Osteoblast (primary cell): ENCODE data around the gene SORBS1. TPM values are rescaled to one million over a fixed set of nuclear protein-coding genes. Genes with fewer than 3 reads are reported as not detected.

ENCODE experiments used
- DNase-seq: peaks from one replicate; pipeline ENCODE4 v3.0.0; 2011; ENCODE audit warnings: low spot score, mixed read lengths; ENCODE audit not compliant: insufficient read length; ENCODE audit errors: missing footprints
- H2AFZ ChIP-seq: 2 replicates; pipeline ENCODE4 v1.6.0; 2011; ENCODE audit warnings: mild to moderate bottlenecking, low read length
- H3K27ac ChIP-seq: 2 replicates; pipeline ENCODE4 v1.5.1; 2011; ENCODE audit warnings: mild to moderate bottlenecking, low read depth, low read length, moderate library complexity
- H3K27me3 ChIP-seq: 2 replicates; pipeline ENCODE4 v1.6.0; 2012; ENCODE audit warnings: mild to moderate bottlenecking, control low read depth, inconsistent platforms, low read length, moderate library complexity; ENCODE audit not compliant: insufficient read depth
- H3K36me3 ChIP-seq: 2 replicates; pipeline ENCODE4 v1.5.1; 2011; ENCODE audit warnings: mild to moderate bottlenecking, low read length, control low read depth, moderate library complexity; ENCODE audit not compliant: insufficient read depth
- H3K4me1 ChIP-seq: 2 replicates; pipeline ENCODE4 v1.5.1; 2011; ENCODE audit warnings: mild to moderate bottlenecking, low read length, control low read depth, moderate library complexity; ENCODE audit not compliant: insufficient read depth
- H3K4me2 ChIP-seq: 2 replicates; pipeline ENCODE4 v1.6.0; 2011; ENCODE audit warnings: mild to moderate bottlenecking, low read length; ENCODE audit not compliant: insufficient read depth
- H3K4me3 ChIP-seq: fragments of 200-600 bp; sonication (generic); 3 replicates; pipeline ENCODE4 v1.5.1; 2012; ENCODE audit warnings: mild to moderate bottlenecking, low read length, inconsistent platforms; ENCODE audit not compliant: insufficient read depth
- H3K79me2 ChIP-seq: 2 replicates; pipeline ENCODE4 v1.6.0; 2012; ENCODE audit warnings: mild to moderate bottlenecking, low read length, control low read depth, inconsistent platforms; ENCODE audit not compliant: insufficient read depth
- H3K9me3 ChIP-seq: 2 replicates; pipeline ENCODE4 v1.5.1; 2011; ENCODE audit warnings: low read depth, low read length, control low read depth
- H4K20me1 ChIP-seq: 2 replicates; pipeline ENCODE4 v1.6.0; 2012; ENCODE audit warnings: mild to moderate bottlenecking, low read length, control low read depth; ENCODE audit not compliant: insufficient read depth
- total RNA-seq: library from RNA; depleted of rRNA; stranded (reverse); fragments of >200 nt; gene quantifications from 2 replicates; pipeline ENCODE4 v1.2.3, GENCODE V29; 2012
- TF ChIP-seq, protein P1 (sequence below): IDR thresholded peaks from 2 replicates; pipeline ENCODE4 v1.5.1; 2011; ENCODE audit warnings: mild to moderate bottlenecking, low read depth, low read length, moderate library complexity; ENCODE audit errors: extremely low read depth

Gene SORBS1
- total RNA-seq, 1 donor: 0.72 TPM

DNA sequence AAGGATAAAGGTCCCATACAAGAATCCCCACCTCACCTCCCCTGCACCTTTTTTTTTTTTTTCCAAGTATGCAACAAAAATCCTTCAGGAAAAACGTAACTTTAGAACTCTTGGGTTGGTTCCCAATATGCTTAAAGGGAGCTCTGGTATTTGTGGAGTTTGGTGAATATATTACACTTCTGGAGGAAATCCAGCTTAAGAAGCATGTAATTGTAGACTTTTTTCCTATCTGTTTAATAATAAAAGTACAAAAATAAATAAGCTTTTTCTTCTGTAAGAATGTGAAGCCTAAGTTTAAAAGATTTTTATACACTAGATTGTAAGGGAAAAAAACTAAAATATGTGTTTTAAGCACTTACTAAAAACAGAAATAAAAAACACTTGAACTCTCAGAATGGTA lies 102.3 kb downstream of the SORBS1 start:
- Histone ChIP-seq H3K27ac (no peak overlapping the region), H3K27me3 (no peaks in the 10 kb centered on the region), H2AFZ (no peak overlapping the region), H4K20me1 (no peaks in the 10 kb centered on the region), H3K79me2 (no peaks in the 10 kb centered on the region), H3K4me3 (no peak overlapping the region), H3K4me2 (no peak overlapping the region), H3K36me3 (no peaks in the 10 kb centered on the region), H3K9me3 (no peaks in the 10 kb centered on the region), H3K4me1 (no peaks in the 10 kb centered on the region)
- TF ChIP-seq, protein P1, sequence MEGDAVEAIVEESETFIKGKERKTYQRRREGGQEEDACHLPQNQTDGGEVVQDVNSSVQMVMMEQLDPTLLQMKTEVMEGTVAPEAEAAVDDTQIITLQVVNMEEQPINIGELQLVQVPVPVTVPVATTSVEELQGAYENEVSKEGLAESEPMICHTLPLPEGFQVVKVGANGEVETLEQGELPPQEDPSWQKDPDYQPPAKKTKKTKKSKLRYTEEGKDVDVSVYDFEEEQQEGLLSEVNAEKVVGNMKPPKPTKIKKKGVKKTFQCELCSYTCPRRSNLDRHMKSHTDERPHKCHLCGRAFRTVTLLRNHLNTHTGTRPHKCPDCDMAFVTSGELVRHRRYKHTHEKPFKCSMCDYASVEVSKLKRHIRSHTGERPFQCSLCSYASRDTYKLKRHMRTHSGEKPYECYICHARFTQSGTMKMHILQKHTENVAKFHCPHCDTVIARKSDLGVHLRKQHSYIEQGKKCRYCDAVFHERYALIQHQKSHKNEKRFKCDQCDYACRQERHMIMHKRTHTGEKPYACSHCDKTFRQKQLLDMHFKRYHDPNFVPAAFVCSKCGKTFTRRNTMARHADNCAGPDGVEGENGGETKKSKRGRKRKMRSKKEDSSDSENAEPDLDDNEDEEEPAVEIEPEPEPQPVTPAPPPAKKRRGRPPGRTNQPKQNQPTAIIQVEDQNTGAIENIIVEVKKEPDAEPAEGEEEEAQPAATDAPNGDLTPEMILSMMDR: no peak
- DNase-seq: no peak

DNA sequence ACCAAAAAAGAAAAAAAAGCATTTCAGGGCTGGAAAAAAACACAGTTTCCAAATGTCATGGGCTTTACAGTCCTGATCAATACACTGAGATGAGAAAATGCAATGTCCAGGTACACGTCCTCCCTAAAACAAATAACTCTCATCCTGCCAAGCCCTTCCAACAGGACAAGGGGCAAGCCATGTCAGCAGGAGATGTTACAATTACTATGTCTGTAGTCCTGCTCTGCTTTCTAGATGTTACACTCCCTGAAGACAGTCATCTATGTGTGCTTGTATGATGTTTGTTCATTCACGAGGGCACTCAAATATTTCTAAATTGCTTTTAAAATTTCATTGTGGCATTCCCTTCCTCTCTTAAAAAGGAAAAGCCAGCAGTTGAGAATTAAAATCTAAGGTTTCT lies 103.2 kb downstream of the SORBS1 start:
- H3K27me3 ChIP-seq: no peaks in the 10 kb centered on the region
- TF ChIP-seq, protein P1: no peak
- no peaks in the 10 kb centered on the region for H4K20me1 ChIP-seq
- no peaks in the 10 kb centered on the region for H3K9me3 ChIP-seq
- no peak for DNase-seq
- H2AFZ ChIP-seq: no peak overlapping the region
- H3K36me3 ChIP-seq: no peaks in the 10 kb centered on the region
- no peak overlapping the region for H3K4me2 ChIP-seq
- no peak overlapping the region for H3K27ac ChIP-seq
- H3K4me3 ChIP-seq: no peak overlapping the region
- H3K79me2 ChIP-seq: no peaks in the 10 kb centered on the region
- no peaks in the 10 kb centered on the region for H3K4me1 ChIP-seq

DNA sequence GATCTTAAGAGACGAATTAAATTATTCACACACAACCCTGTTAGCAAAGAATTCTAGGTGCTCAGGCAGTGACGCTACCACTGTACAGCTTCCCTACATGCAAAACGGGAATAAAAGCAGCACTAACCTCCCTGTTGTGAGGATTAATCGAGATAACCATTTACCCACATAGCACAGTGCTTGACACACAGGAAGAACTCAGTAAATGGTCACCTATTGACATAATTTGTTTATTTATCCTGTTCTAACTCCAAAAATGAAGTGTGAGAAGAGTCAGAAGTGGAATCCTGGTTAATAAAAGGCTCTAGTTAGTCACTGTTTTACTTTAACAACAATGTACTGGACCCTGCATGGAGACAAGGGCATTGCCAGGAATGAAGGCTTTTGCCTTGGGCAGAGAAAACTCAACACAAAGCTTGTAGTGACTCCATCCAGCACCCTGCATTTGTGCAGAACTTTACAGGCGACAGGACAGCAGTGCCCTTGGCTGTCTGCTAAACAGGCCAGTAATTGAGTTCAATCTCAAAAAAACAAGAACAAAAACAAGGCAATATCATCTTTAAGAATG lies 103.8 kb downstream of the SORBS1 start:
- Histone ChIP-seq H4K20me1 (no peaks in the 10 kb centered on the region), H3K4me1 (no peaks in the 10 kb centered on the region), H3K4me3 (no peak overlapping the region), H3K27ac (no peak overlapping the region), H2AFZ (no peak overlapping the region), H3K4me2 (no peak overlapping the region), H3K9me3 (no peaks in the 10 kb centered on the region), H3K27me3 (no peaks in the 10 kb centered on the region), H3K79me2 (no peaks in the 10 kb centered on the region), H3K36me3 (no peaks in the 10 kb centered on the region)
- TF ChIP-seq, protein P1: no peak
- DNase-seq: no peak

DNA sequence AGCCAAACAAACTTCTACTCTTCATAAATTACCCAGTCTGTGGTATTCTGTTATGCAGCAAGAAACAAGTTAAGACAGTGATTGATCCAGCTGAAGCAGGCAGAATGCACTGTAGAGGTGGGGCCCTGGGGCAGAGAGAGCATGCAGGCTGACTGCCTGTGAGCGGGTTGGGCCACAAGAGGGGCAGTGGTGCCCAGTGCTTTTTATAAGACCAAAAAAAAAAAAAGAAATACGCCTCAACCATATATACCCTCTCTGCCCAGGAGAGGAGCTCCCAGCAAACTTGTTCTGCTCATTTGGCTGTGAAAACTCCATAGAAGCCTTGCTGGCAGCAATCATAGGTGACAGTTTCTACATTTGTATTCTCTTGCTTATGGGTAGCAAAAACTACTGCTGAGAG lies 104.7 kb downstream of the SORBS1 start:
- Histone ChIP-seq H3K36me3 (no peaks in the 10 kb centered on the region), H2AFZ (no peak overlapping the region)
- no peak for DNase-seq

More for the DNA sequence above, 104.7 kb downstream of the SORBS1 start:
- H3K4me2 ChIP-seq: no peak overlapping the region
- H3K27me3 ChIP-seq: no peaks in the 10 kb centered on the region
- no peak overlapping the region for H3K4me3 ChIP-seq
- no peaks in the 10 kb centered on the region for H3K9me3 ChIP-seq
- H3K27ac ChIP-seq: no peak overlapping the region
- H3K4me1 ChIP-seq: no peaks in the 10 kb centered on the region
- H3K79me2 ChIP-seq: no peaks in the 10 kb centered on the region
- no peaks in the 10 kb centered on the region for H4K20me1 ChIP-seq
- TF ChIP-seq, protein P1: no peak
